Activated T-cell treated with anti-CD3 and anti-CD28 coated beads for 48 hours (primary cell): ENCODE measurements around the gene RPL35.
A peak's percentile ranks its signal among the peaks of the same experiment; 100 is the strongest.

Experiments used
- DNase-seq: peaks from one replicate; pipeline ENCODE4 v3.0.0-alpha.2; 2020; ENCODE audit warnings: low read depth

Gene RPL35

DNA sequence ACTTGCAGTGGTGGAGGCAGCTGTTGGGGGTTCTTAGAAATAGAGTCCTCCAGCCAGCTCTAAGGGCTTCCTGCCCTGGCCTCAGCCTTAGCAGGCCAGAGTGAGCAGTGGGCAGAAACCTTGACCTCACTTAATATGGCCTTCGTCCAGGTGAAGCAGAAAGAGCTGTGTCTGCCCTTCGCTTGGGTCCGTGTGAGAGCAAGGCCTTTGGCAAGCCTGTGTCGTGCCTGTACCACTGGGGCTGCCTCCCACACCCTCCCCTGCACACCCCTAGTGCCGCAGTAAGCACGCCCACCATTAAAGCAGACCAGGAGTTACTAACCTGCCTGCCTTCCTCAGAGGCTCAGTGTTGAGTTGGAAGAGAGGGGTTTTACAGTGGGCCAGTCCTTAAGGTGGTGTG is 13.7 kb upstream of the RPL35 start:
- no peak for DNase-seq

- DNase-seq = no peak
Measured at GRCh38 chr9:124873664-124874063, 11.9 kb upstream of the RPL35 start.

DNA sequence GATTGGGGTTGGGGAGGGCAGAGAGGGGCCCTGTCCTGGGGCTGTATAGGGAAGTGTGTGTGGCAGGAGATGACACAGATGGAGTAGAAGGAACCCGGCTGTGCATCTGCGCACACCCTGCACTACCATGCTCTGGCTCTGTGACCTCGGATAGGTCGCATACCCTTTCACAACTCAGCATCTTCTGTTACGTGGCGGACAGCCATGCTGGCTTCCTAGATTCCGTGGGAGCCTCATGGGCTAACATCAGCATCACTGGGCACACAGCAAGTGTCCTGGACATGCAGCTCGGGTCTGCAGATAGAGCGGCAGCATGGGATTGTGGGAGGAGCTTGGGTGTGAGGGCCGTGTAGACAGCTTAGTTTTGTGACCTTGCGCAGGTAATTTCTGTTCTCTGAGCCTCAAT is 9.4 kb upstream of the RPL35 start:
- no peak for DNase-seq

DNA sequence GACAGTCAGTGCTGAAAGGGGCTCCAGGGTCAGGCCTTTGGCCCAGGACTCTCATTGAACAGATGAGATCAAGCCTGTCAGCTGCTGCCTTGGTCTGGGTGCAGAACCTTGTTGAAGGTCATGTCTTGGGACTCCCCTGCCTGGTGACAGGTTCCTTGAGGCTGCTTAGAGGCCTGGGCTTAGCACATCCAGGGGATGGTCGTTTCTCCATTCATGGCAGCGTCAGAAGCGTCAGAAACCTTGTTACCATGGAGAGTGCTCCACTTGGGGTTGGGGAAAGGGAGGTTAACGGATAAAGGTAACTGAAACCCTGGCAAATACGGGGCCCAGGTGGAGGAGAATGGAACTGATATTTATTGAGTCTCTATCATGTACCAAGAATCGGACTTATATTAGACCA is 9.0 kb upstream of the RPL35 start:
- DNase-seq = no peak

DNA sequence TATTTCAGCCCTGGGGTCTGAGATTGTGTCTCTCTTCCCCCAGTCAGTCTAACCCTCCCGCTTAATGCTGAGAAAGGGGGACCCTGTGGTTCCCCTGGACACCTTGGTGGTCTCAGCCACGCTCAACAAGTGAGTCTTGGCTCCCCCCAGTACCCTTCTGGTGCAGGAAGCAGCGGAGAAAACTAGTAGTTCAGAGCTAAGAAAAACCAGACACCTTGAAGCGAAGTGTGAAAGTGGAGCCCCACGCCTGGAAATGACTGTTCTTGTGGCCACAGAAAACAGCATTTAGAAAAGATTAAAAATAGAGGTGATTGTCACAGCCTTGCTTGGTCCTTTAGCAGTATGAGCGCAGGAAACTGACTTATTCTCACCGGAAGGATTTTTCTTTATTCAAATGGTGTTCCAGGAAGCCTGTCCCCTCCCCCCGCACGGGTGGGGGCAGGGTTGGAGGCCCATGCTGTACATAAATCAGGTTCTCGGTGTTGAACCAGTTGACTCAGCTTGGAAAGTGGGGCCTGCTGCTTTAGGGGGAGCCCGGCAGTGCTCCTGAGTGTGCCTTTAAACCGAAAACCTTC is 8.3 kb upstream of the RPL35 start:
- peak; percentile 87 for DNase-seq

GRCh38 chr9:124869466-124869985 is 7.8 kb upstream of the RPL35 start:
- peak; percentile 40 for DNase-seq

DNA sequence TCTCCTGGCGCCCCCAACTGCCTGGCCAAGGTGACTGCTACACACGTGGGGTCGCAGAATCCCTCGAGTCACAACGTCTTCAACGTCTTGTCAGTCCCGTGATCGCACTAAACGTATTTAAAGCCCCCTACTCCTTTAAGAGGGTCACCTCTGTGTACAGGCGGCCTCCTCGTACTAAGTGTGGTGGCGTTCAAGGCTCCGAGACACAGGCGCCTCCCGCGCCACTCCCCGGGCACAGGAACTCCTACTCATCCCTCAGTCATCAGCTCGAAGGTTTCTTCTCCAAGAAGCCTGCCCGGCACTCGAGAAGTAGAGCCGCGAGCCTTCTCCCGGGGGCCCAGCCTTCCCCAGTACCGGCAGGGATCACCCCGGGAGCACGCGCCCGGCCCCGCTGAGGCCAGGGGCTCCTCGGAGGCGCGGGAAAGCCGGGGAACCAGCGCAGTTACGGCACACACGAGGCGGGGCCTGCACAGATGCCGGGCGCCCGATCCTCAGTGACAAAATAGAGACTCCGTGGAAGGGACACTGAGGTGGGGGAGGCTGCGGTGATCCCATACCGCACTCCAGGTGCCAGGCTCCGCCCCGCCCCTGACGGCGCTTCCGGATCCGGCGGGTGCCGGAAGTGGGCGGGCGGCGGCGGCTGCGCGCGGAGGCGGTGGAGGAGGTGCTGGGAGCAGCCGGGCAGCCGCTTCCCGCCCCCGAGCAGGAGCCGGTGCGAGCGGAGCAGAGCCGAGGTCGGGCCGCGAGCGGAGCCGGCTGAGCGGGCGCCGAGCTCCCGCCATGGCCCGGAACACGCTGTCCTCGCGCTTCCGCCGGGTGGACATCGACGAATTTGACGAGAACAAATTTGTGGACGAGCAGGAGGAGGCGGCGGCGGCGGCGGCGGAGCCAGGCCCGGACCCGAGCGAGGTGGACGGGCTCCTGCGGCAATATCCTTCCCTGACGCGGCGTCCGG is 7.0 kb upstream of the RPL35 start:
- peak; percentile 95 for DNase-seq

- no peak for DNase-seq
Measured at GRCh38 chr9:124863371-124863871, 1.7 kb upstream of the RPL35 start.

- no peak for DNase-seq
Measured at GRCh38 chr9:124860582-124861341, 995 bp downstream of the RPL35 start.

DNA sequence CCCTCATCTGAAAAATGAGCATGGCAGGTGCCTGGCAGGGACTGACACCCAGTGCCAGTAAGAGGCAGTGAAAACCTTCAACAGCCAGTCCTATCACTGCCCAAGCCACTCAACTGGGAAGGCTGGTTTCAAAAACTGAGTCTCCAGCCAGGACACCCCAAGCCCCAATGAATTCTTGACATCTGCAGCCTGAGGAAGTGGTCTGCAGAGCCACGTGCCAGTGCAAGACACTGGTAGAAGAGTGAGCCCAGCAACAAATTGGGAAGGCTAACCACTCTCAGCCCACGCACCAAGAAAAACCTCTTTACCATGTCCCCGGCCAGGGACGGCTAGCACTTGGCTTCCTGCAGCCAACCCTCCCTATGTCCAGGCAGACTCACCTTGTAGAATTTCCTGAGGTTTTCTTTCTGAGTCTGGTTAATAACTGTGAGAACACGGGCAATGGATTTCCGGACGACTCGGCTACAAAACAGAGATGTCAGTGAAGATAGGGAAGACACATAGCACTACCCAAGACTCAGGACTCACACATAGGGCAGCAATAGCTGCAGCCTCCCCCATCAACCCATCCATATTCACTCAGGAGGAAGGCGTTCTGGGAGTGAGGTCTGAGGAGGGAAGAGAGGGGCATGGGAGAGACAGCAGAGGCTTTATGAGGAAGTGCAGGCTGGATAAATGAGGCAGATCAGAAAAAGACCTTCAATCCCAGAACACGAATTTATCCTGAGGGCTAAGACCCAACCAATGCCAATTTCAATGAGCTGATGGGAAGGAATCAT is 1.8 kb downstream of the RPL35 start:
- DNase-seq = no peak

- DNase-seq = no peak
Measured at GRCh38 chr9:124858330-124859046, 3.3 kb downstream of the RPL35 start.

- no peak for DNase-seq
Measured at GRCh38 chr9:124857533-124858162, 4.1 kb downstream of the RPL35 start.

DNA sequence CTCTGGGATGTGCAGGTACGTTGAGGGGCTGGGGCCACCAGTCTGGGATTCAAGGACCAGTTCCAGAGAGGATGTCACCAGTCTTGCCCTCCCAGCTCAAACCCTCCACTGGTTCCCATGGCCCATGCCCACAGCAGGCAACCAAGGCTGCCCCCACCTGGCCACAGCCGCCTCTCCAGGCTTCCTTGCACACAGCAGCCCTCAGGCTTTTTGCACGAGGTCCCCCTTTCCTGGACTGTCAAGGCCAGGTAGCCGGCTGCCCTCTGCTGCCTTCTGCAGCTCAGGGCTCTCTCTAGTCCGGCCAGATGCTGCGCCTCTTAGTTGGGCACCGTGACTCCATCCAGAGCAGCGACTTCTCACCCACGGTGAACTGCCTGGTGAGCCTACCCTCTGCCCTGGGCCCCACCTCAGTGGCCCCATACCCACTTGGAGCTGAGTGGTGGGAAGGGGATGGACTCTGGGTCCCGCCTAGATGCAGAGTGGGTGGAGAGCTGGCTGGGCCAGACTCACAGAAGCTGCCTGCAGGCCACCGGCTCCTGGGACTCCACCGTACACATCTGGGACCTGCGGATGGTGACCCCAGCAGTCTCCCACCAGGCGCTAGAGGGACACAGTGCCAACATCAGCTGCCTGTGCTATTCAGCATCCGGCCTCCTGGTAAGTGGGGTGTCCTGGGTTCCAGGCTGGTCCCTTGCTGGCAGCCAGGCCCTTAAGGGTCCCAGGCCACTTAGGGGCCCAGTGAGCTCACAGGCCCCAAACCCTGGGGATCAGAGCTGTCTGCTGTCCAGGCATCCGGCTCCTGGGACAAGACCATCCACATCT is 5.6 kb downstream of the RPL35 start:
- no peak for DNase-seq

- DNase-seq = no peak
Measured at GRCh38 chr9:124855566-124855943, 6.2 kb downstream of the RPL35 start.

DNA sequence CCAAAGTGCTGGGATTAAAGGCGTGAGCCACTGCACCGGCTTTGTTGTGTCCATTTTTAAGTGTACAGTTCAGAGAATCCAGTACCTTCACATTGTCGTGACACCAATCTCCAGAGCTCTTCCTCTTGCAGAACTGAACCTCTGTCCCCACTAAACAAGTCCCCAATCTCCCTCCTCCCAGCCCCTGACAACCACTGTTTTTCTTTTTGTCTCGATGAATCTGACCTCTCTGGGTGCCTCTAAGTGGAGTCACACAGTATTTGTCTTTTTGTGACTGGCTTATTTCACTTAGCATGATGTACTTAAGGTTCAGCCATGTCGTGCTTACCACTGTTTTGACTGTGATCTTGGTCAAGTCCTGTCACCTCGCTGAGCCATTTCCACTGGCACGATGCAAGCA is 6.9 kb downstream of the RPL35 start:
- DNase-seq = no peak

DNA sequence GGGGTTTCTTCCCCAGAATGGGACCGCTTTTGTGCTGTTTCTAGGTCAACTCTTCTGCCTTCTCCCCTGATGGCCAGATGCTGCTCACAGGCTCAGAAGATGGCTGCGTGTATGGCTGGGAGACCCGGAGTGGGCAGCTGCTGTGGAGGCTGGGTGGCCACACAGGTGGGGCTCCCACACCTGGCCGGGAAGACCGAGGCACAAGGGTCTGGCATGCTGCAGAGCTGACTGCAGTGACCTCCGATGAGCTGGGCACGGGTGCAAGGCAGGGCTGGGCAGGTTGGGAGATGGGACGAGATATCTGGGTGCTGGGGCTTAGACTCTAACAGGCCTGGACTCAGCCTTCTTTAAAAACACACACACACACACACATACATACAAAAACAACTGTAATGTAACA is 7.6 kb downstream of the RPL35 start:
- no peak for DNase-seq

DNA sequence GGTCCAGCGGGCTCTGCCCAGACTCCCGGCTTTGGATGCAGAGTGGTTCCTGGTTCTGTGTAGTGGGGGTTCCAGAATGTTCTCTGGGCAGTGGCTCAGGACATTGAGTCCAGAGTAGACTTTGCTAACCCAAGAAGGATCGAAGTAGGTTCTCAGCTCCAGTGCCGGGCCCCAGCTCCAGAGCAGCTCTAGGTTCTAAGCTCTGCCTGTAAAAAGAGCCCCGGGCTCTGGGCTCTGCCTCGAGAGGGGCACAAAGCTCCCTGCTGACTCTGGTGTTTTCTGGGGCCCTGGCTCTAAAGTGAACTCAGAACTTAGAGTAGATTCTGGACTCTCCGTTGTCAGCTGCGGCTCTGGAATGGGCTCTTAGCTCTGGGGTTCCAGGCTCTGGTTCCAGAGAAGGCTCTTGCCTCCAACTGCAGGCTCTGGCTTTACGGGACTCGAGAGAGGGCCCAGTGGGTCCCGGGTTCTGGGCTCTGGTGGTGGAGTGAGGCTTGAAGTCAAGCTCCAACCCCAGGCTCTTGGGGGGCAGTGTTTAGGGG is 8.1 kb downstream of the RPL35 start:
- no peak for DNase-seq

DNA sequence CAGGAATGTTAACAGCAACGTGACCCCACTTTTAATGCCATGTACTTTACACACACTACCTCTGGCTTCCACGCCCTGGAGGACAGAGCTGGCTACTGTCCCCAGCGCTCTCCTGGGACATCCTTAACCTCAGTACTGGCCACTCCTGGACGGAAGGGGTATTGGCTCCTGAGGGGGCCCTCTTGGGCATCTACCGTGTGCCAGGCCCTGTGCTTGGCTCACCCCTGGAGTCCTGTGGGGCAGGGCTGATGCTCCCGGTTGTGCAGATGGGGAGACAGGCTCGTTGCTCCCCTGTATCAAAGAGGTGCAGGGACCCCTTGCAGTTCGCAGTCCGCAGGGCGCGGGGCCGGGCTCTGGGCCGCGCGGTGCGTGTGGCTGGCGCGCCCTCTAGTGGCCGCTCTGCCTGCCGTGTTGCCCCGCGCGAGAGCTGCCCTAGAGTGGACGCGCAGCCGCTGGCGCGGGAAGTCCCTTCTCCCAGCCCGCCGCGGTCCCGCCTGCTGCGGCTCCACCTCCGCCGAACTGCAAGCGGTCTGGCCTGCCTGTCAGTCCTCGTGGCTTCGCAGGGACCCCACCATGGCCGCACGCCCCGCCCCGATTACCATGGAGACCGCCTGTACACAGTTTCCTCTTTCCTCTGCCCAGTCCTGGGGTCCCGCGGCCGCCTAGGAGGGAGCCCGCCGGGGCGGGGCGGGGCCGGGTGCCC is 8.8 kb downstream of the RPL35 start, which contains the start of gene WDR38:
WDR38 (plus strand) TSS at position 632 of the 703 bp plus-strand sequence. CDS start 72 bp downstream, outside the sequence.
- peak; percentile 73 for DNase-seq
